H7 (cell line): ENCODE measurements around the gene SPON1. TPM values are rescaled to one million over a fixed set of nuclear protein-coding genes. Genes with fewer than 3 reads are reported as not detected.
"Not testable (repeated sequence)": the region's sequence is repeated elsewhere in the genome, so short reads cannot be mapped to it uniquely, and the experiment has no call there.

Source experiments
- DNase-seq: peaks from one replicate; pipeline ENCODE4 v3.0.0; 2012
- H3K27me3 ChIP-seq: 2 replicates; pipeline ENCODE4 v1.6.0; 2011; ENCODE audit warnings: mild to moderate bottlenecking, low read length; ENCODE audit not compliant: control insufficient read depth, insufficient read depth
- H3K36me3 ChIP-seq: replicated peaks from 2 replicates; pipeline ENCODE4 v1.5.1; 2011; ENCODE audit warnings: low read length; ENCODE audit not compliant: control insufficient read depth, insufficient read depth
- H3K4me3 ChIP-seq: 2 replicates; pipeline ENCODE4 v1.5.1; 2011; ENCODE audit warnings: low read depth, mild to moderate bottlenecking, control low read depth, low read length, moderate library complexity; ENCODE audit not compliant: insufficient read depth
- total RNA-seq: library from RNA; depleted of rRNA; stranded (reverse); fragments of >200 nt; shearing (Covaris generic); gene quantifications from 2 replicates; pipeline ENCODE4 v1.2.3, GENCODE V29; 2014

SPON1 gene
- total RNA-seq, 1 experiment from 2014 or later, result 4.6 TPM

DNA sequence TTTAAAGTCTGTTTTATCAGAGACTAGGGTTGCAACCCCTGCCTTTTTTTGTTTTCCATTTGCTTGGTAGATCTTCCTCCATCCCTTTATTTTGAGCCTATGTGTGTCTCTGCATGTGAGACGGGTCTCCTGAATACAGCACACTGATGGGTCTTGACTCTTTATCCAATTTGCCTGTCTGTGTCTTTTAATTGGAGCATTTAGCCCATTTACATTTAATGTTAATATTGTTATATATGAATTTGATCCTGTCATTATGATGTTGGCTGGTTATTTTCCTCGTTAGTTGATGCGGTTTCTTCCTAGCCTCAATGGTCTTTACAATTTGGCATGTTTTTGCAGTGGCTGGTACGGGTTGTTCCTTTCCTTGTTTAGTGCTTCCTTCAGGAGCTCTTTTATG, 25.4 kb upstream of the SPON1 start:
- not testable (repeated sequence) for H3K36me3 ChIP-seq, H3K4me3 ChIP-seq, H3K27me3 ChIP-seq, DNase-seq

DNA sequence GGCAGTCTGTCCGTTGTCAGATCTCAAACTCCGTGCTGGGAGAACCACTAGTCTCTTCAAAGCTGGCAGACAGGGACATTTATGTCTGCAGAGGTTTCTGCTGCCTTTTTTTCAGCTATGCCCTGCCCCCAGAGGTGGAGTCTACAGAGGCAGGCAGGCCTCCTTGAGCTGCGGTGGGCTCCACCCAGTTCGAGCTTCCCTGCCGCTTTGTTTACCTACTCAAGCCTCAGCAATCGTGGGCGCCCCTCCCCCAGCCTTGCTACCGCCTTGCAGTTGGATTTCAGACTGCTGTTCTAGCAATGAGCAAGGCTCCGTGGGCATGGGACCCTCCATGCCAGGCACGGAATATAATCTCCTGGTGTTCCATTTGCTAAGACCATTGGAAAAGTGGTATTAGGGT, 23.7 kb upstream of the SPON1 start:
- not testable (repeated sequence) for H3K4me3 ChIP-seq, H3K27me3 ChIP-seq, DNase-seq, H3K36me3 ChIP-seq

- H3K4me3 ChIP-seq, result no peak overlapping the region
- no peaks in the 10 kb centered on the region for H3K27me3 ChIP-seq
- no peaks in the 10 kb centered on the region for H3K36me3 ChIP-seq
- no peak for DNase-seq
Observed at GRCh38 chr11:13939961-13940906, 22.3 kb upstream of the SPON1 start.

GRCh38 chr11:13940907-13941256, 21.6 kb upstream of the SPON1 start:
- no peak overlapping the region for H3K4me3 ChIP-seq
- H3K36me3 ChIP-seq, result no peaks in the 10 kb centered on the region
- no peak for DNase-seq
- H3K27me3 ChIP-seq, result no peaks in the 10 kb centered on the region

DNA sequence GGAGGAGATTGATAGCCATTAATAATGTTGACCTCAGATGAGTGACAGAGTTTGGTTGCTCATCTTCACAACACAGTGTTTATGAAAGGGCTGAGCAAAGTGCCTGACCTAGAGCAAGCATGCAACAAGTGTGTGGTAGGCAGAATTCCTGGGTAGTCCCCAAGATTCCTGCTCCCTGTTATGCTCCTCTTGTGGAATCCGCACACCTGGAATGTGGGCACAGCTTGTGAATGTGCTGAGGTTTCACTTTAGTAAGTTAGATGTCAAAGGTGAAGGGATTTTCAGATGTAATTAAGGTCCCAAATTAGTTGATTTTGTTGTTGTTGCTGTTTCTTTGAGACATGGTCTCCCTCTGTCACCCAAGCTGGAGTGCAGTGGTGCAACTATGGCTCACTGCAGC, 20.7 kb upstream of the SPON1 start:
- DNase-seq, result no peak
- Histone ChIP-seq H3K27me3 (no peaks in the 10 kb centered on the region), H3K4me3 (no peak overlapping the region), H3K36me3 (no peaks in the 10 kb centered on the region)

- no peaks in the 10 kb centered on the region for H3K36me3 ChIP-seq
- no peak overlapping the region for H3K4me3 ChIP-seq
- H3K27me3 ChIP-seq, result no peaks in the 10 kb centered on the region
- no peak for DNase-seq
Observed at GRCh38 chr11:13942378-13942777, 20.1 kb upstream of the SPON1 start.

DNA sequence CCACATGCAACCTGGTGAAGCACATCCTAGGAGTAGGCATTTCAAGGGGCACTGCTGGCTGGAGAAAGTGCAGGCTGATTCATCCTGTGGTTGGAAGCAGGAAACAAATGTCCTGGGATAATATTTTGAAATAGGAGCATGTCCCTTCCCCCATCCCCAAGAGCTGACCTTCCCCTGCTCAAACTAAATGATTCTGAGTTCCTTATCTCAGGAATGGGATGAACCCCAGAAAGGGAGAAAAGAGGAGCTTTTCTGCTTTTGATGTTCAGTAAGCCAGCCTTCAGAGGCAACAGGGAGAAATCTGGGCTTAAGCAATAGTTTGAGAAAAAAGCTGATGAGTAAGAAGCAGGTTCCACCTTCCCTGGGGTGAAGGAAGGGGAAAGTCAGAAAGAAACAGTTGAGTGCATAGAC, 19.5 kb upstream of the SPON1 start:
- H3K36me3 ChIP-seq, result no peaks in the 10 kb centered on the region
- no peak for DNase-seq
- no peak overlapping the region for H3K4me3 ChIP-seq
- no peaks in the 10 kb centered on the region for H3K27me3 ChIP-seq

- H3K27me3 ChIP-seq, result no peaks in the 10 kb centered on the region
- no peak overlapping the region for H3K4me3 ChIP-seq
- no peak for DNase-seq
- no peaks in the 10 kb centered on the region for H3K36me3 ChIP-seq
Observed at GRCh38 chr11:13944016-13944415, 18.5 kb upstream of the SPON1 start.

DNA sequence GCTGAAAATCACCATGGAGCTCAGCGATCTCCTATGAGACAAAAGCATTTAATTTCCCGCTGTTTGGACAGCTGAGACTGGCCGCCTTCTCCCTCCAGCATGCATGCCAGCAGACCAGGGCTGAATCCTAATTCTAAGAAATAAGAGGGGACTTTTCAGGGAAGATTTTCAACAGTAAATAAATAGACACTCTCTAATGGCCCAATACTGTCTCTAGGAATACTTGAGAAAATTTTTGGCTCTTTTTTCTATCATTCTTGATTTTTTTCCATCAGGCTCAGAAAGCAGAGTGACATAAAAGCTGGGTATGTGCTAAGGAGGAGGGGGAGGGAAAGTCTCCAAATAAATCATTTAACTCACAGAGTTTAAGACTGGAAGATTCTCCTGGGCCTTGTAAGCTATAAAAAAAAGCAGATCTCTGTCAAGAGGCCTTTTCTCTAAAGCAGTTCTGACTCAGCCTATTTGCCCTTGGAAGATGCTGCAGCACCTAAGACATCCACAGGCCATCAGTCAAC, 17.6 kb upstream of the SPON1 start:
- no peak for DNase-seq
- H3K4me3 ChIP-seq, result no peak overlapping the region
- H3K27me3 ChIP-seq, result no peaks in the 10 kb centered on the region
- H3K36me3 ChIP-seq, result no peaks in the 10 kb centered on the region

GRCh38 chr11:13947379-13947778, 15.1 kb upstream of the SPON1 start:
- DNase-seq, result no peak
- no peaks in the 10 kb centered on the region for H3K27me3 ChIP-seq
- no peaks in the 10 kb centered on the region for H3K36me3 ChIP-seq

DNA sequence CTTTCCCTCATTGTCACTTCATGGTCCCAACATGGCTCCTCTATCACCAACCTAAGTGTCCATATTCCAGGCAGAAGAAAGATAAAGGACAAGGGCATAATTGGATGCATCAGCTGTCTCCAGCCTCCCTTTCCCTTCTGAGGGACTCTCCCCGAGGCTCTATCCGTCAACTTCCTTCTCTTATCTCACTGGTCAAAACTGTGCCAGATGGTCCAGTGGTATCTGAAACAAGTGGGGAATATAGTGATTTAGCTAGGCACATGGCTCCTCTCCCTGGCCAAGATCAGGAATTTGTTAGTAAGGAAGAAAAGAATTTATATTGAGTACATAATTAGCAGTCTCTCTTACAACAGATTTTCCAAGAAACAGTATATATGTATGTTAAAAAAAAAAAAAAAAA, 12.6 kb upstream of the SPON1 start:
- no peak for DNase-seq
- H3K27me3 ChIP-seq, result no peaks in the 10 kb centered on the region
- no peaks in the 10 kb centered on the region for H3K36me3 ChIP-seq
- H3K4me3 ChIP-seq, result no peak overlapping the region

More at GRCh38 chr11:13947379-13947778, 15.1 kb upstream of the SPON1 start:
- H3K4me3 ChIP-seq, result no peak overlapping the region

DNA sequence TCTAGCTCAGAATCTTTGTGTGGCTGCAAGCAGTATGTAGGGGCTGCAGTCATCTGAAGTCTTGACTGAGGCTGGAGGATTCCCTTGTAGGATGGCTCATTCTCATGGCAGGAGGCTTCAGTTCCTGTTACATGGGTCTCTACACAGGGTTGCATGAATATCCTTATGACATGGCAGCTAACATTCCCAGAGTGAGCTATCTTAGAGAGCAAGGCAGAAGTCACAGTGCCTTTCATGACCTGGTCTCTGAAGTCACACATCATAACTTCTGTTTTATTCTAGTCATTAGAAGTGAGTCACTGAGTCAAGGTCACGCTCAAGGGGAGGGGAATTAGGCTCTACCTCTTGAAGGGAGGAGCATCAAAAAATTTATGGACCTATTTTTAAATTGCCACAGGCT, 10.3 kb upstream of the SPON1 start:
- Histone ChIP-seq H3K36me3 (no peaks in the 10 kb centered on the region), H3K4me3 (no peak overlapping the region), H3K27me3 (no peaks in the 10 kb centered on the region)
- DNase-seq, result no peak

DNA sequence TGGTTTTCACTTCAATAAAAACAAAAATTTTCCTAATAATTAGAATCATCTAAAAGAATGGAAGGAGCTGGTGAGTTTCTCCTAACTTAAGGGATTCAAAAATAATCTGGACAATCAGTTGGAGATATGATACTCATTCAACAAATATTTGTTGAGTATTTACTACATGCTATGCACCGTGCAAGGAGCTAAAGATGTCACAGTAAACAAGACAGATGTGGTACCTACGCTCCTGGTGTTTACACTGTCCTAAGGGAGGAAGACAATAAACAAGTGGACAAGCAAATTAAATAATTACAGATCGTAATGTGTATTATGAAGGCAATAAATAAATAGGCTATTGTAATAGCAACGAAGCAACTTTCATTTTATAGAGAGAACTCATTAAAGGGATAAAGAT, 9.9 kb upstream of the SPON1 start:
- Histone ChIP-seq H3K36me3 (no peaks in the 10 kb centered on the region), H3K4me3 (no peak overlapping the region), H3K27me3 (no peaks in the 10 kb centered on the region)
- DNase-seq, result no peak

DNA sequence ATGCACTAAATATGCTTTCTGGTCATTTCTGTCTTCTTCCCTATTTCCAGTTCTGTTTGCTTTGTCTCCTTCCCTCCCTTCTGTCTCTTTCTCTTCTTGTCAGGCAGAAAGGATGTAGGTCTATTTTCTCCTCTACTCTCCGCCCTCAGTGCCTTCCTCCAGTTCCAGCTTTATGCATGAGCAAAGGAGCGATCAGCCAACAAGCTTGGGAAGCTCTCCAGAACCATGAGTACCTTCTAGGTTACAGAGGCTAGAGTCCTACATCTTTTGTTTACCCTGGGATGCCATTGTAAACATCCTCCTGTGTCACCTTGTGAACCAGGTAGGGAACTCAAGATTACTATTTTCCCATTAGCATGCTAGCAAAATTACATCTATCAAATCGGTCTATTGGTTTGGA, 7.9 kb upstream of the SPON1 start:
- H3K4me3 ChIP-seq, result no peak overlapping the region
- H3K27me3 ChIP-seq, result 0 out of 2 replicates have a peak, but pooled peaks cover under 1% of the 10 kb centered on the region
- no peak for DNase-seq
- H3K36me3 ChIP-seq, result no peaks in the 10 kb centered on the region

DNA sequence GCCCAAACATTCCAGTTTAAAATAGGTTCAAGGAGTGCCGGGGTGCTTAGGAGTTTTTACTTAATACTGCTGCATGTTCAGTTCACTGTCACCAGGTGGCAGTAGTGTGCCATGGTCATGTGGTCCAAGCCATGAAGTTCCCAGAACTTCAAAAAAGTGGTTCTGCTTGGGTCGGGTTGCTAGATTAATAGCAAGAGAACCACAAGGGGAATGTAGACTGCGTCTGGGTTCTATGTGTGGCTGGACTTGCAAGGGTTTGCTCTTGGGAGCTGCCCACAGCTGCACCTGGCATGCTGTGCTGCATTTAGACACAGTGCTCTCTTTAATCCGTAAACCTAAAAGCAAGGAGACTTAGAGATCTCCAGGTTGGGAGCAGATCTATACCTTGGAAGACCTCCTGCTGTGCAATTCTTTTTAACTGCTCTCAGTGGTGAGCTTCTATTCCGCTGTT, 6.5 kb upstream of the SPON1 start:
- Histone ChIP-seq H3K27me3 (peaks cover 13% of the 10 kb centered on the region), H3K4me3 (no peak overlapping the region), H3K36me3 (no peaks in the 10 kb centered on the region)
- peak; percentile 42 for DNase-seq
